SU-DHL-6 (cell line): Measurements from ENCODE around the gene CD247.

ENCODE experiments used
- CTCF ChIP-seq: fragments of 200-600 bp; sonication (generic); IDR thresholded peaks from one replicate; pipeline ENCODE4 v1.5.1; 2017; ENCODE audit warnings: antibody characterized with exemption, mild to moderate bottlenecking, low read length, moderate library complexity; ENCODE audit not compliant: insufficient read depth, poor library complexity, severe bottlenecking
- EZH2phosphoT487 ChIP-seq: fragments of 200-600 bp; sonication (generic), shearing (Covaris generic); conservative IDR thresholded peaks from 2 replicates; pipeline ENCODE4 v1.6.1; 2018; ENCODE audit warnings: mild to moderate bottlenecking, antibody characterized with exemption, low read length, moderate library complexity, mixed read lengths

- TF ChIP-seq CTCF (no peak), EZH2phosphoT487 (no peak)
Measured at GRCh38 chr1:167489571-167490340, 28.6 kb downstream of the CD247 start.
